Central memory CD8-positive, alpha-beta T cell (primary cell): Measurements from ENCODE around the gene RUFY1.

Experiments used
- ATAC-seq: fragments of 150-1000 bp; cut with Tn5 transposase; replicated peaks from 2 replicates; pipeline ENCODE4 v1.10.0; 2022; ENCODE audit warnings: mild to moderate bottlenecking, moderate FRiP score, moderate number of reproducible peaks; ENCODE audit not compliant: poor library complexity, severe bottlenecking; ENCODE audit errors: extremely low read depth
- DNase-seq, 2 donors: peaks; one replicate each; pipeline ENCODE4 v3.0.0; 2021; ENCODE audit warnings: low spot score in 2 of 2
- H3K27ac Mint-ChIP-seq: one replicate; pipeline ENCODE4 v1.8.0; 2022; ENCODE audit warnings: low read depth, mild to moderate bottlenecking, moderate library complexity, mixed read lengths
- H3K27me3 Mint-ChIP-seq: one replicate; pipeline ENCODE4 v1.8.0; 2022; ENCODE audit warnings: mixed read lengths
- H3K36me3 Mint-ChIP-seq: one replicate; pipeline ENCODE4 v1.8.0; 2022; ENCODE audit warnings: mild to moderate bottlenecking, moderate library complexity, mixed read lengths; ENCODE audit not compliant: insufficient read depth
- H3K4me1 Mint-ChIP-seq: one replicate; pipeline ENCODE4 v1.8.0; 2022; ENCODE audit warnings: mixed read lengths
- H3K4me3 Mint-ChIP-seq: one replicate; pipeline ENCODE4 v1.8.0; 2022; ENCODE audit warnings: mild to moderate bottlenecking, moderate library complexity, mixed read lengths
- H3K9me3 Mint-ChIP-seq: one replicate; pipeline ENCODE4 v1.8.0; 2022; ENCODE audit warnings: mixed read lengths

The RUFY1 gene

DNA sequence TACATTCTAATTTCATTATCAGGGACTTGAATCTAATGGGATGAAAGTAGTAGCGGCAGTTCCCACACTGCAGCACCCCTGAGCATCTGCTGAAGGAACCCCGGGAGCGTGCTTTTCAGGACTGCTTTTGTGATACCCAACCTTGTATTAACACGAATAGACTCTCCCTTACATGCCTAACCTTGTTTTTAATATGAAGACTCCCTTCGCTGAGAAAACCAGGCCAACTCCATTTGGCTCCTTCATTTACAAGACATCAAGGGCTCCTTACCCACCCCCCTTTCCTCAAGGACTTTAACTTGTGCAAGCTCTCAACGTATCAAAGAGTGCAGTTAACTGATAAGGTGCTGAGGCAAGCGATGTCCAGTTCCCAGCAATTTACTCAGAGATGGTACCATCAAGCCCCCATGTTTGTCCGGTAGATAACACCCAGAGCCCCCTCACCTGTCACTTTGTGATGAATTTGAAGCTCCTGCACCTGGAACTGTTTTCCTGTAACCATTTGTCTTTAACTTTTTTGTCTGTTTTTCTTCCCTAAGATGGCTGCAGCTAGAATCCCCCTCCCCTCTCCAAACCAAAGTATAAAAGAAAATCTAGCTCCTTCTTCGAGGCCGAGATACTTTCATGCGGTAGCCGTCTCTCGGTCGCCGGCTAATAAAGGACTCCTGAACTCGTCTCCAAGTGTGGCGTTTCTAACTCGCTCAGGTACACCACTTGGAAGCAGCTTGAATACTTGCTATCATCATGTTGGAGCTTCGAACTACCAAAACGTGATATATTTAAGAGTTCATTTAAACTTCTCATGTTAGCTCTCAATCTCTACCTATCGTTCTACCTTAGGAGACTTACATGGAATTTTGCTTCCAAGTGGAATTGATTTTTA is 62.5 kb downstream of the RUFY1 start:
- Mint-ChIP-seq H3K27ac (peak overlapping the region; percentile 82), H3K9me3 (no peaks in the 10 kb centered on the region), H3K27me3 (no peaks in the 10 kb centered on the region), H3K4me1 (peaks cover 77% of the 10 kb centered on the region), H3K4me3 (peak overlapping the region; percentile 11), H3K36me3 (peaks cover 94% of the 10 kb centered on the region)
- no peak for DNase-seq
- ATAC-seq, result no peak

DNA sequence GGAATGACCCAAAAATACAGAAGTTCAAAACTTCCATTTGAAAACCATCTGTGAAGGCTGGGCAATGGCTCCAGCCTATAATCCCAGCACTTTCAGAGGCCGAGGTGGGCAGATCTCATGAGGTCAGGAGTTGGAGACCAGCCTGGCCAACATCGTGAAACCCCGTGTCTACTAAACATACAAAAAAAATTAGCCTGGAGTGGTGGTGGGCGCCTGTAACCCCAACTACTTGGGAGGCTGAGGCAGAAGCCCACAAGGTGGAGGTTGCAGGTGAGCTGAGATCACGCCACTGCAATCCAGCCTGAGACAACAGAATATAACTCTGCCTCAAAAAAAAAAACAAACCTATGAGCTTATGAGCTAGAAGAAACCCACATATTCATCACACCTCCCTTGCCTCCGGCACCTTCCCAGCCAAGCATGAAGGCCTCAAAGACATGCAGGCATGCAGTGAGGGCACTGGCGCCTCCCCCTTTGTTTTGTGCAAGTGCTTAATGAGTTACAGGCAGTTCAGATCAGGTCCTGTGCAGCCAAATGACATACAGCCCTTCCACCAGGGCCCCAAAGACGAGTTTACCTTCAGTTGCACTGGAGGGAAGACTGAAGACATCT is 63.2 kb downstream of the RUFY1 start:
- ATAC-seq (peak; percentile 33), DNase-seq (no peak)
- H3K27ac Mint-ChIP-seq, result peak overlapping the region; percentile 82
- H3K9me3 Mint-ChIP-seq, result no peaks in the 10 kb centered on the region
- peaks cover 96% of the 10 kb centered on the region for H3K36me3 Mint-ChIP-seq
- H3K4me1 Mint-ChIP-seq, result peaks cover 76% of the 10 kb centered on the region
- H3K27me3 Mint-ChIP-seq, result no peaks in the 10 kb centered on the region
- peak overlapping the region; percentile 11 for H3K4me3 Mint-ChIP-seq

DNA sequence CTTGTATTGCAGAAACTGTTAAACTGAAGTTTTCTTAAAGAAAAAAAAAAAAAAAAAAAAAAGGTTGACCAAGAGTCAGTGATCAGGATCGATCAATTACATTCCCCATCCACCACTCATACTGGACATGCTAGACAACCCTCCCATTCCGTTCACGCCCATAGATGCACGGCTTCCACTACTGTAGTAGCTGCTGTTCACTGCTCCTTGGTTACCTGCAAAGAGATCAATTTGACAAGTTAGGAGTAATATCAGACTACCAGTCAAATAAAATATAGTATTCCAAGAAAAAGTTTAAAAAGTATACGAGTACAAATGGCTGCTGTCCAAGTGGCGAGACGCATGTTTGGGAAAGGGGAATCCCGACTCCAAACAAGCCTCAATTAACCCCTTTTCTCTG is 64.4 kb downstream of the RUFY1 start:
- peak overlapping the region; percentile 88 for H3K27ac Mint-ChIP-seq
- no peak for ATAC-seq
- H3K27me3 Mint-ChIP-seq, result no peaks in the 10 kb centered on the region
- H3K36me3 Mint-ChIP-seq, result peaks cover 90% of the 10 kb centered on the region
- no peak for DNase-seq
- peaks cover 76% of the 10 kb centered on the region for H3K4me1 Mint-ChIP-seq
- H3K9me3 Mint-ChIP-seq, result no peaks in the 10 kb centered on the region
- H3K4me3 Mint-ChIP-seq, result no peak overlapping the region

DNA sequence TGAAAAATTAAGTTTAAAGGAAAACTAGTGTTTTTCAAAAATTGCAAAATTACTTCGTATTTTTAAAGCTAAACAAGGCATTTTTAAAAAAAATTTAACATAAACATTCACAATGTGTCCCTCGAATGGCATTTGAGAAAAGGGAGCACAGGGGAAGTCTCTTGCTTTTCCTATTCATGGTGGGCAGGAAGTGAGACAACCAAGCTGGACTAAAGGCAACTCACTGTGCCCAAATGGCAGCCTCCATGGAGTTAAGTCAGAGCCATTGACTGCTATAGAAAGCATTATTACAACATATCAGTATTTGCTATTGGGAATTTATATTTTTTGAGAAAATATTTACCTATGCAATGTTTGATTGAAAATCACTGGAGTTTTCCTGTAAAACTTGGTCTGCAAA is 64.8 kb downstream of the RUFY1 start:
- no peaks in the 10 kb centered on the region for H3K27me3 Mint-ChIP-seq
- DNase-seq (no peak), ATAC-seq (no peak)
- peaks cover 76% of the 10 kb centered on the region for H3K4me1 Mint-ChIP-seq
- no peak overlapping the region for H3K4me3 Mint-ChIP-seq
- H3K36me3 Mint-ChIP-seq, result peaks cover 90% of the 10 kb centered on the region
- H3K27ac Mint-ChIP-seq, result peak overlapping the region; percentile 88
- no peaks in the 10 kb centered on the region for H3K9me3 Mint-ChIP-seq

DNA sequence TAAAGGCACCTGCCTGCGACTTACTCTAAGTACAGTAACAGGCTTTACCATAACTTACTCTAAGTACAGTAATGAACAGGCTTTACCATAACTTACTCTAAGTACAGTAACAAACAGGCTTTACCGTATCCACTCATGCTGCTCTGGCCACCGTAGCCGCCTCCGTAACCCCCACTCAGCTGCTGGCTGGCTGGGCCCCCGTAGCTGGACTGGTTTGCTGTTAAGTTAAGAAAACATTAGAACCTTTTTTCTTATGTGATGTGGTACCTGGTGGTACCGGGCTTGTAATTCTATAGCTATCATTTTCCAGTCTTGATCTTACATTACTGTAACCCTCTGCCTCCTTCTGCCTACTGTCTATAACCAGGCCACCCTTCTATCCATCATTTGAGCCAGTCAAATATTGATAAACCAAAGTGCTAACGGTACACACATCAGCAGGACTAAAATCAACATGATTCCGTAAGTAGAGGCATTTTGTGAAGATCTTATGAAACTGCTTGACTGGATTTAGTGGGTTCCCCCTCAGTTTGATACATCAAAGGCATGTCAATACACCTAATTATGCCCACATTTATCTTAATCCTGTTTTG is 65.7 kb downstream of the RUFY1 start:
- H3K9me3 Mint-ChIP-seq, result no peaks in the 10 kb centered on the region
- no peak for DNase-seq
- ATAC-seq, result no peak
- H3K36me3 Mint-ChIP-seq, result peaks cover 90% of the 10 kb centered on the region
- H3K4me3 Mint-ChIP-seq, result peak overlapping the region; percentile 33
- H3K27ac Mint-ChIP-seq, result peak overlapping the region; percentile 88
- no peaks in the 10 kb centered on the region for H3K27me3 Mint-ChIP-seq
- H3K4me1 Mint-ChIP-seq, result peaks cover 76% of the 10 kb centered on the region

DNA sequence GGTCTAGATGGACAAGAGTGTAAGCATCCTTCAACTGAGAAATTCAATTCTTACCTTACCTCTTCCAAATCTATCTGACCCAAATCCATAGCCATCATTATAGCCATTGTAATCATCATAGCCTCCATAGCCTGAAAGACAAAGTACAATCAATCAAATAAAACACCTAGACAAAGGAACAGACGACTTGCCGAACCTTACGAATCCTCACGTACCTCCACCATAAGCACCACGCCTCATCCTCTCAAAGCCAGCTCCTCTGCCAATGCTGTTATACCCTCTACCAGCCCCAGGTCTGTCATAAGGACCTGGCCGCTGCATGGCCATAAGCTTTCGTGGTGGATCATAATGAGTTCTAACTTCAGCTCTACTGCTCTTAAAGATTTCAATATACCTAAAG is 67.6 kb downstream of the RUFY1 start:
- DNase-seq, result no peak
- no peak for ATAC-seq
- Mint-ChIP-seq H3K4me1 (peaks cover 81% of the 10 kb centered on the region), H3K36me3 (peaks cover 91% of the 10 kb centered on the region), H3K9me3 (no peaks in the 10 kb centered on the region), H3K27me3 (no peaks in the 10 kb centered on the region), H3K27ac (peak overlapping the region; percentile 88), H3K4me3 (peak overlapping the region; percentile 14)

DNA sequence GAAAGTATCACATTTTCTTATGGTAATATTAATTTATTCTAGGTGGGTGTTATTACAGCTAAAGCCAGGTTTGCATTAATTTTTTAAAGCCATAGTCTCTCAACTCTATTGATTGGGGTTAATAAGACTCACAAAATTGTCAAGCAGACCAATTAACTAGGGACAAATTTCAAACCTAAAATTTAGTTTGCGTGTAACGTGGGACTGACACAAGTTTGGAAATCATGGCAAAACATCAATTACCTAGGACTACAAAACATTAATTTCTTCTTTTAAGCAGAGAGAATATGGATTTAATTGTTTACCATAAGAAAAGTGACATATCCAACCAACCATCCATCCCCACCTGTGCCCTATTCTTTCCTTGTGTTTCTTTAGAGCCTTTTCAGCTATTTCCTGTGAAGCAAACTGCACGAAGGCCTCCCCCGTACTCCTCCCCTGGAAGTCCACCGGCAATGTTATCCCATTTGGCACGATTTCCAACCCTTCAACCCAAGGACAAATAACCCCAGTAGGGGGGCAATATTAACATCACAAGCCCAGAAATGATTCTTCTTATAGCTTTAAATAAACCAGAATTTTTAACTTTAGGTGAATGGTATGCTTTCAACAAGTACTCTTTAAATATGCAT is 68.7 kb downstream of the RUFY1 start:
- ATAC-seq (no peak), DNase-seq (no peak)
- Mint-ChIP-seq H3K36me3 (peaks cover 91% of the 10 kb centered on the region), H3K27me3 (no peaks in the 10 kb centered on the region), H3K9me3 (no peaks in the 10 kb centered on the region), H3K4me1 (peaks cover 80% of the 10 kb centered on the region), H3K27ac (peak overlapping the region; percentile 88), H3K4me3 (peak overlapping the region; percentile 97)

DNA sequence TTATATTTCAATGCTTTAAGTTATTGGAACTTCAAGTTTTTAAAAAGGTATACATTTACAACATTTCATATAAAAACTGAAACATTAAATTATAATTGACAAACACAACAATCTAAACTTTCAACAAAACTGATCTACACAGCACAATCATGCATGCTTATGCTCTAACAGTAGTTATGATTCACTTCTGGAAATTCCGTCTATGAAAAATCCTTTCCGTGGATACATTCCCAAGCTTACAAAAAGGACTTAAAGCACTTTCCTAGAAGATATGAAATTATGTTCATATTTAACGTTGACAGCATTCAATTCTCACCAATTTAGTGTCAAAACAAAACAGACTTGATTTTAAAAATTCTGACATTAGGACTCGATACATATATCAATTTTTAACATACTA is 69.4 kb downstream of the RUFY1 start:
- H3K36me3 Mint-ChIP-seq, result peaks cover 91% of the 10 kb centered on the region
- H3K4me1 Mint-ChIP-seq, result peaks cover 84% of the 10 kb centered on the region
- H3K27ac Mint-ChIP-seq, result peak overlapping the region; percentile 100
- DNase-seq (no peak), ATAC-seq (no peak)
- H3K4me3 Mint-ChIP-seq, result peak overlapping the region; percentile 97
- no peaks in the 10 kb centered on the region for H3K27me3 Mint-ChIP-seq
- H3K9me3 Mint-ChIP-seq, result no peaks in the 10 kb centered on the region

DNA sequence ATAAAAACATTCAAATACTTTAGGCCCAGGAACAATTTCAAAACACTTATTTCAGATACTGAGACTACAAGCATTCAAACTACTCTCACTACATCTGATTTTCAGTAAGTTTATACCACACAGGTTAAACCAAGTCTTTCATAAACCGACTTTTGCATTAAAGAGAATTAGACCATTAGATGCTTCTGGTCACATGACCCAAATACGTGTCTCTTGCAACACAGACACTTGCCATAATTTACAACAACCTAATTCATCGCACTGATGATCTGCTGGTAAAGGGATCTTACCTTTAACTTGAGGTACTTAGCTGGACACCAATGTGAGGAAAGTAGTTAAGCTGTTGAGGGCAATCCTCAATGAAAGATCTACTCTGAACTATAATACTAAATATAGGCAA is 69.9 kb downstream of the RUFY1 start:
- DNase-seq (no peak), ATAC-seq (no peak)
- Mint-ChIP-seq H3K36me3 (peaks cover 88% of the 10 kb centered on the region), H3K27ac (peak overlapping the region; percentile 100), H3K4me3 (peak overlapping the region; percentile 97), H3K4me1 (peaks cover 84% of the 10 kb centered on the region), H3K27me3 (no peaks in the 10 kb centered on the region), H3K9me3 (no peaks in the 10 kb centered on the region)

DNA sequence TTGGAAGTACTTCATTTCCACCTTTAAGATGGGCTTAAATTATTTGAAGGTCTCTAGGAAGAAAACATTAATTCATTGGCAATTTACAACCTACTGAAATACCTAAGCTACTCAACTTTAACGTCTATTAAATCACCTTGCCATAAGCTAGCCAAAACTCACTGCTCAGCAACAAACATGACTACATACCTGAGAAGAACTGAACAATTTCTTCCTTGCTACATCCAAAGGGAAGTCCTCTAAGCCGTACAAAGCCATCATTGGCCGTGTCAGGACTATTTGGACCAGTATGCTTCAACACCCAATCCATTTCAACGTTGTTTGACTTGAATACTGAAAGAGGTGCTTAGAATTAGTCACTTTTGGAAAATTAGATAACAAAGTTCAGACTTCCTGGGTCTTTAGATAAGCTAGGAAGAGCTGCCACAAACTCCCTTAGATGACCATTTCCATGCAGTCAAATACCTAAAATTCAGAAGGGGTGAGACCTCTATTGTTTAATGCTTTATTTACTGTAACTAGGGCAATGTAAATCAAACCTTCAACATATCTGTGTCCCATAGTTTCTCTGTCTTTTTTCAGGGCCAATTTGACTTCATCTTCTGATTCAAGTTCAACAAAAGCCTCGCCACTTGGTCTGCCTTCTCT is 70.5 kb downstream of the RUFY1 start:
- peaks cover 83% of the 10 kb centered on the region for H3K36me3 Mint-ChIP-seq
- peaks cover 81% of the 10 kb centered on the region for H3K4me1 Mint-ChIP-seq
- no peaks in the 10 kb centered on the region for H3K27me3 Mint-ChIP-seq
- H3K27ac Mint-ChIP-seq, result peak overlapping the region; percentile 100
- peak overlapping the region; percentile 97 for H3K4me3 Mint-ChIP-seq
- H3K9me3 Mint-ChIP-seq, result no peaks in the 10 kb centered on the region
- DNase-seq, result no peak
- ATAC-seq, result no peak

DNA sequence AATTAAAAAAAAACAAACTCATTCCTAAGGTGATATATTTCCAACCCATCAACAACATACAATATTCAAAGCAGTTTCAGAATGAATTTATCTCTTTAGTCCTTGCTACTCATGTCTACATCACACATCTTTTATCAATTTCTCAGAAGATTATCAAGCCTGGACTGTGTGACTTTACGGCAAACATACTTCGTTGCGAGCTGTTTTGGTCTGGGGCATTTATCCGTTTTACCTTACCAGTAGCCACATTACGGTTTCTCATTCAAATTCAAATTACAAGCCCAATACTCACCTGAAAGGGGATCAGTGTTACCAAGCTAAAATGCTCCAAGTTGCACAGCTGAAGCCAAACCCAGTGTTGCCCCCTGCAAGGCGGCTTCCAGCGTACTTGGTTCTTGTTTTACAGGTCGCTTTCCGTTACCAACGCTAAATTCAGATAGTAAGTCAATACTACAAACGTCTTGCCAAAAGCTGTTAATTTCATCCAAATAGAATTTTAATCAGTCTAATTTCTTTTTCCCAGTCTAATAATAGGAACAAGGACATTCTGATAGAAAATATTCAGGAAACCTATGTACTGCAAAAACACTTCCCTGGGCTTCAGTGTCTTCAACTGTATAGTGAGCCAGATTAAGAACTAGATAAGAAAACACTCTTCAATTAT is 71.3 kb downstream of the RUFY1 start:
- H3K9me3 Mint-ChIP-seq, result no peaks in the 10 kb centered on the region
- peak overlapping the region; percentile 100 for H3K27ac Mint-ChIP-seq
- H3K36me3 Mint-ChIP-seq, result peaks cover 75% of the 10 kb centered on the region

More for the DNA sequence above, 71.3 kb downstream of the RUFY1 start:
- H3K4me3 Mint-ChIP-seq, result peak overlapping the region; percentile 97
- no peaks in the 10 kb centered on the region for H3K27me3 Mint-ChIP-seq
- no peak for ATAC-seq
- DNase-seq, result no peak
- peaks cover 72% of the 10 kb centered on the region for H3K4me1 Mint-ChIP-seq
